DOHH2 (cell line): ENCODE measurements around the gene NEDD4L.

Source experiments
- H3F3A ChIP-seq: fragments of 200-600 bp; sonication (generic), shearing (Covaris generic); 2 replicates; pipeline ENCODE4 v1.6.0; 2016; ENCODE audit warnings: antibody characterized with exemption, mild to moderate bottlenecking; ENCODE audit not compliant: control insufficient read depth, insufficient read depth
- H3K27ac ChIP-seq: fragments of 200-600 bp; sonication (generic); 2 replicates; pipeline ENCODE4 v1.5.1; 2014; ENCODE audit warnings: low read depth, mild to moderate bottlenecking, low read length, moderate library complexity
- H3K27me3 ChIP-seq: fragments of 200-600 bp; sonication (generic); 2 replicates; pipeline ENCODE4 v1.6.1; 2014; ENCODE audit warnings: mild to moderate bottlenecking, low read length, mixed read lengths; ENCODE audit not compliant: control insufficient read depth
- H3K36me3 ChIP-seq: fragments of 200-600 bp; sonication (generic); 2 replicates; pipeline ENCODE4 v1.6.1; 2014; ENCODE audit warnings: mild to moderate bottlenecking, low read length, moderate library complexity, mixed read lengths; ENCODE audit not compliant: control insufficient read depth
- H3K4me1 ChIP-seq: fragments of 200-600 bp; sonication (generic); 2 replicates; pipeline ENCODE4 v1.6.1; 2014; ENCODE audit warnings: mild to moderate bottlenecking, low read length, mixed read lengths; ENCODE audit not compliant: control insufficient read depth
- H3K4me2 ChIP-seq: fragments of 200-600 bp; sonication (generic); 2 replicates; pipeline ENCODE4 v1.6.0; 2014; ENCODE audit warnings: mild to moderate bottlenecking, low read length, moderate library complexity
- H3K4me3 ChIP-seq: fragments of 200-600 bp; sonication (generic); 2 replicates; pipeline ENCODE4 v1.5.1; 2014; ENCODE audit warnings: mild to moderate bottlenecking, low read length, mixed read lengths
- H3K79me2 ChIP-seq: fragments of 200-600 bp; sonication (generic); 2 replicates; pipeline ENCODE4 v1.6.1; 2014; ENCODE audit warnings: mild to moderate bottlenecking, low read length, mixed read lengths; ENCODE audit not compliant: control insufficient read depth
- H3K9me2 ChIP-seq: fragments of 200-600 bp; sonication (generic); replicated peaks from 2 replicates; pipeline ENCODE4 v1.6.1; 2014; ENCODE audit warnings: mild to moderate bottlenecking, low read length, mixed read lengths; ENCODE audit not compliant: control insufficient read depth
- H3K9me3 ChIP-seq: fragments of 200-600 bp; sonication (generic); 2 replicates; pipeline ENCODE4 v1.6.1; 2014; ENCODE audit warnings: antibody characterized with exemption, low read length, mixed read lengths; ENCODE audit not compliant: control insufficient read depth, insufficient read depth
- H4K20me1 ChIP-seq: fragments of 200-600 bp; sonication (generic); 2 replicates; pipeline ENCODE4 v1.6.0; 2014; ENCODE audit warnings: low read depth, mild to moderate bottlenecking, antibody characterized with exemption, low read length, moderate library complexity; ENCODE audit not compliant: control insufficient read depth, insufficient read depth
- EZH2phosphoT487 ChIP-seq: fragments of 200-600 bp; sonication (generic); IDR thresholded peaks from 2 replicates; pipeline ENCODE4 v1.6.1; 2017; ENCODE audit warnings: borderline replicate concordance, mild to moderate bottlenecking, antibody characterized with exemption, low read length, moderate library complexity, mixed read lengths
- TF ChIP-seq, protein P1 (sequence below): fragments of 200-600 bp; sonication (generic); IDR thresholded peaks from one replicate; pipeline ENCODE4 v1.5.1; 2014; ENCODE audit warnings: antibody characterized with exemption, mild to moderate bottlenecking, low read depth, low read length; ENCODE audit not compliant: poor library complexity, severe bottlenecking

NEDD4L gene

DNA sequence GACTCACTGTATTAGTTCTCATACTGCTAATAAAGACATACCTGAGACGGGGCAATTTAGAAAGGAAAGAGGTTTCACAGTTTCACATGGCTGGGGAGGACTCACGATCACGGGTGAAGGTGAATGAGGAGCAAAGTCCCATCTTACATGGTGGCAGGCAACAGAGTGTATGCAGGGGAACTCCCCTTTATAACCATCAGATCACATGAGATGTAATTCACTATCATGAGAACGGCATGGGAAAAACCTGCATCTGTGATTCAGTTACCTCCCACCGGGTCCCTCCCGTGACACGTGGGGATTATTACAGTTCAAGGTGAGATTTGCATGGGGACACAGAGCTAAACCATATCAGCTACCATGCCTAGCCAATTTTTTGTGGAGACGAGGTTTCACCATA is 168.2 kb downstream of the NEDD4L start:
- H3K4me2 ChIP-seq, result no peak overlapping the region
- no peak overlapping the region for H3K4me3 ChIP-seq
- peaks cover 66% of the 10 kb centered on the region for H3K4me1 ChIP-seq
- no peaks in the 10 kb centered on the region for H3K27me3 ChIP-seq
- H4K20me1 ChIP-seq, result no peaks in the 10 kb centered on the region
- no peaks in the 10 kb centered on the region for H3K9me2 ChIP-seq
- peaks cover 46% of the 10 kb centered on the region for H3K79me2 ChIP-seq
- no peaks in the 10 kb centered on the region for H3K36me3 ChIP-seq
- H3K9me3 ChIP-seq, result no peaks in the 10 kb centered on the region
- H3K27ac ChIP-seq, result no peak overlapping the region
- H3F3A ChIP-seq, result peaks cover 21% of the 10 kb centered on the region; the same call in 1 of the 2 replicates
- TF ChIP-seq, protein P1, sequence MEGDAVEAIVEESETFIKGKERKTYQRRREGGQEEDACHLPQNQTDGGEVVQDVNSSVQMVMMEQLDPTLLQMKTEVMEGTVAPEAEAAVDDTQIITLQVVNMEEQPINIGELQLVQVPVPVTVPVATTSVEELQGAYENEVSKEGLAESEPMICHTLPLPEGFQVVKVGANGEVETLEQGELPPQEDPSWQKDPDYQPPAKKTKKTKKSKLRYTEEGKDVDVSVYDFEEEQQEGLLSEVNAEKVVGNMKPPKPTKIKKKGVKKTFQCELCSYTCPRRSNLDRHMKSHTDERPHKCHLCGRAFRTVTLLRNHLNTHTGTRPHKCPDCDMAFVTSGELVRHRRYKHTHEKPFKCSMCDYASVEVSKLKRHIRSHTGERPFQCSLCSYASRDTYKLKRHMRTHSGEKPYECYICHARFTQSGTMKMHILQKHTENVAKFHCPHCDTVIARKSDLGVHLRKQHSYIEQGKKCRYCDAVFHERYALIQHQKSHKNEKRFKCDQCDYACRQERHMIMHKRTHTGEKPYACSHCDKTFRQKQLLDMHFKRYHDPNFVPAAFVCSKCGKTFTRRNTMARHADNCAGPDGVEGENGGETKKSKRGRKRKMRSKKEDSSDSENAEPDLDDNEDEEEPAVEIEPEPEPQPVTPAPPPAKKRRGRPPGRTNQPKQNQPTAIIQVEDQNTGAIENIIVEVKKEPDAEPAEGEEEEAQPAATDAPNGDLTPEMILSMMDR, result no peak

DNA sequence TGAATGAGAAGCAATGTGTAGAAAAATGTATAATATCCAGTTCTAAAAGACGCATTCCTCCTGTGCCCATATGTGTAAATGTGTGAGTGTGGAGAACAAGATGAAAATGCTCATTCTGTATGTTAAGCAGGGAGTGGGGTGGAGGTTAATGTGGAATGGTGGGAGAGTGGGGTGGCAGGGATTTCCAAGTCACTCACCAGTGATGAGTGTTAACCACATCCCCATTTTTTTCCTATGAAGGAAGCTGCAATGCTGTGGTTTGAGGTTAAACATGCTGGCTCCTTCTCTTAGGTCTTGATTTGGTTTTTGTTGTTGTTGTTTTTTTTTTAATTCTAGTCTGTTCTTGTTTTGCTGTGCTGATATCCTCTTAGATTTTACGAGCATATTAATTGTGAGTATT is 169.4 kb downstream of the NEDD4L start:
- Histone ChIP-seq H3K9me3 (no peaks in the 10 kb centered on the region), H3K79me2 (peaks cover 51% of the 10 kb centered on the region), H3K27me3 (no peaks in the 10 kb centered on the region), H3K36me3 (no peaks in the 10 kb centered on the region), H3K9me2 (no peaks in the 10 kb centered on the region), H4K20me1 (no peaks in the 10 kb centered on the region), H3K4me3 (no peak overlapping the region), H3F3A (peaks cover 16% of the 10 kb centered on the region; the same call in 1 of the 2 replicates), H3K4me1 (peaks cover 54% of the 10 kb centered on the region), H3K27ac (no peak overlapping the region), H3K4me2 (peak overlapping the region; percentile 3)
- no peak for TF ChIP-seq EZH2phosphoT487
- TF ChIP-seq, protein P1, result no peak

DNA sequence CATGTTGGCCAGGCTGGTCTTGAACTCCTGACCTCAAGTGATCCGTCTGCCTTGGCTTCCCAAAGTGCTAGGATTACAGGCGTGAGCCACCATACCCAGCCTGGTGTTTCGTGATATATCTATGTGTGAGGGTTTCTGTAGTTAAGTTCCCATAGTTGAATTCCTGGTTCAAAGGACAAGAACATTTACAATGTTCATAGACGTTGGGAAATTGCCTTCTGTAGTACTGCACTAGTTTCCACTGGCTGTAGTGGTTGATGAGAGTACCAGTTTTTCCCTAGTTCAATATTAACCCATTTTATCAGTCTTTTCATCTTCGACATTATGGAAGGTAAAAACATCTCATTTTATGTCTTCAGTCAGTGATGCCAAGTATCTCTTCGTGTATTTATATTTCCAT is 171.0 kb downstream of the NEDD4L start:
- H4K20me1 ChIP-seq, result no peaks in the 10 kb centered on the region
- no peaks in the 10 kb centered on the region for H3K36me3 ChIP-seq
- H3K27me3 ChIP-seq, result no peaks in the 10 kb centered on the region
- H3K9me2 ChIP-seq, result no peaks in the 10 kb centered on the region
- peaks cover 50% of the 10 kb centered on the region for H3K4me1 ChIP-seq
- peaks cover 14% of the 10 kb centered on the region; the same call in 1 of the 2 replicates for H3F3A ChIP-seq
- H3K27ac ChIP-seq, result no peak overlapping the region
- no peak overlapping the region for H3K4me2 ChIP-seq
- TF ChIP-seq, protein P1, result no peak
- no peak for TF ChIP-seq EZH2phosphoT487
- no peak overlapping the region for H3K4me3 ChIP-seq
- H3K79me2 ChIP-seq, result peaks cover 58% of the 10 kb centered on the region
- no peaks in the 10 kb centered on the region for H3K9me3 ChIP-seq

DNA sequence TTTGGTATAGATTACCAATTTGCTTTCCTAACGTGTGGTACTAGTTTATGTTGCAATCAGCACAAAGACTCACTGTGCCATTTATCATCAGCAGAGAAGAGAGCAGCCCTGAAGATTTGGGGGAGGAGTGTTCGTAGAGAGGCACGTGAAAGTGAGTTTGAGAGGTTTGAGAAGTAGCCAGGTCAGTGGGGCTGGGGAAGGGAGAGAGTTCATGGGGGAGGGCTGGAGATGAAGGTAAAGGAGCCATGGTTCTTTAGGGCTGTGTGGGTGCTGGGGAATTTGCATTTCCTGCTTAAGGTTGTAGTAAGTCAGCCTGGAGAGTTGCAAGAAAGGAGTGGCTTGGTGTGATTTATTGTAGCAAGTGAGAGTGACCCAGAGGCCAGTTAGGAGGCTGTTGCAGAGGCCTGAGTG is 172.1 kb downstream of the NEDD4L start:
- TF ChIP-seq, protein P1, result no peak
- no peak for TF ChIP-seq EZH2phosphoT487
- peaks cover 61% of the 10 kb centered on the region for H3K4me1 ChIP-seq
- H3K27me3 ChIP-seq, result no peaks in the 10 kb centered on the region
- H3K27ac ChIP-seq, result no peak overlapping the region
- no peaks in the 10 kb centered on the region for H3K9me3 ChIP-seq
- H4K20me1 ChIP-seq, result no peaks in the 10 kb centered on the region
- H3K4me2 ChIP-seq, result peak overlapping the region; percentile 47
- H3K36me3 ChIP-seq, result no peaks in the 10 kb centered on the region
- no peaks in the 10 kb centered on the region for H3K9me2 ChIP-seq
- H3F3A ChIP-seq, result peaks cover 14% of the 10 kb centered on the region
- peaks cover 67% of the 10 kb centered on the region for H3K79me2 ChIP-seq
- peak overlapping the region; percentile 10; the same call in 1 of the 2 replicates for H3K4me3 ChIP-seq
